BJ (cell line): Measurements from ENCODE around the gene ST3GAL3. TPM values are rescaled to one million over a fixed set of nuclear protein-coding genes. Genes with fewer than 3 reads are reported as not detected.

Experiments
- CTCF ChIA-PET: fragments of 350-600 bp; formaldehyde crosslinking; extraction: SDS; loops from one replicate; lab custom pipeline; 2021; ENCODE audit warnings: antibody characterized with exemption, inconsistent platforms; lab: Yijun Ruan, JAX
- POLR2A ChIA-PET: fragments of 300-600 bp; sonication (Branson Sonifier 250); formaldehyde crosslinking; extraction: SDS; loops from one replicate; lab custom pipeline; 2021; ENCODE audit warnings: antibody characterized with exemption; lab: Charles Lee
- DNase-seq: peaks from one replicate; pipeline ENCODE4 v3.0.0-alpha.2; 2011; ENCODE audit warnings: low read depth
- H3K27me3 ChIP-seq: 2 replicates; pipeline ENCODE4 v1.6.0; 2011; ENCODE audit warnings: low read length; ENCODE audit not compliant: control insufficient read depth, insufficient read depth
- H3K36me3 ChIP-seq: 2 replicates; pipeline ENCODE4 v1.5.1; 2011; ENCODE audit warnings: low read length; ENCODE audit not compliant: control insufficient read depth, insufficient read depth
- H3K4me3 ChIP-seq: 2 replicates; pipeline ENCODE4 v1.5.1; 2011; ENCODE audit warnings: low read depth, mild to moderate bottlenecking, control low read depth, low read length
- polyA plus RNA-seq: library from polyadenylated mRNA; depleted of rRNA; stranded (reverse); fragments of >200 nt; gene quantifications from 2 replicates; pipeline ENCODE4 v1.2.3, GENCODE V29; 2011
- TF ChIP-seq, protein P1 (sequence below): IDR thresholded peaks from 2 replicates; pipeline ENCODE4 v1.5.1; 2011; ENCODE audit warnings: low read depth, mild to moderate bottlenecking, control low read depth, inconsistent platforms, low read length, moderate library complexity; ENCODE audit not compliant: insufficient read depth

Gene ST3GAL3
- polyA plus RNA-seq, 1 experiment: 24.2 TPM

DNA sequence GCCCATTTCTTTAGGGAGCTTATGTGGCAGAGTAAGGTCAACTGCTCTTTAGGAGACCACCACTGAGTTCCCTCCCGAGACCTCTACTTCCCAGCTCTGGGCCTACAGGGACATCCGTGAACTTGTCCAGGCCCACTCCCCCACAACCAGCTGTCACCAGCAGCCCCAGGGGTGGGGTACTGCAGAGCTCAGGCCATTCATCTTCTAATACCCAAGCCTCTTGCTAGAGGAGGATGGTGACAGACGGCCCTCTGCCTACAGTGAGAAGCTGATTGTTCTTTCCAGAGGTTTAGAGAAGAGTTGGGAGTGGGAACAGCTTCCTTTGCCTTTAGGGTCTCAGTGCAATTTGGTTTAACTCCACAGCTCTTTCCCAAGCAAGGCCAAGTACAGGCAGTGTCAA, 193.1 kb downstream of the ST3GAL3 start:
- Histone ChIP-seq H3K4me3 (no peak overlapping the region), H3K36me3 (peaks cover 7% of the 10 kb centered on the region; the same call in 1 of the 2 replicates), H3K27me3 (no peaks in the 10 kb centered on the region)
- TF ChIP-seq, protein P1, sequence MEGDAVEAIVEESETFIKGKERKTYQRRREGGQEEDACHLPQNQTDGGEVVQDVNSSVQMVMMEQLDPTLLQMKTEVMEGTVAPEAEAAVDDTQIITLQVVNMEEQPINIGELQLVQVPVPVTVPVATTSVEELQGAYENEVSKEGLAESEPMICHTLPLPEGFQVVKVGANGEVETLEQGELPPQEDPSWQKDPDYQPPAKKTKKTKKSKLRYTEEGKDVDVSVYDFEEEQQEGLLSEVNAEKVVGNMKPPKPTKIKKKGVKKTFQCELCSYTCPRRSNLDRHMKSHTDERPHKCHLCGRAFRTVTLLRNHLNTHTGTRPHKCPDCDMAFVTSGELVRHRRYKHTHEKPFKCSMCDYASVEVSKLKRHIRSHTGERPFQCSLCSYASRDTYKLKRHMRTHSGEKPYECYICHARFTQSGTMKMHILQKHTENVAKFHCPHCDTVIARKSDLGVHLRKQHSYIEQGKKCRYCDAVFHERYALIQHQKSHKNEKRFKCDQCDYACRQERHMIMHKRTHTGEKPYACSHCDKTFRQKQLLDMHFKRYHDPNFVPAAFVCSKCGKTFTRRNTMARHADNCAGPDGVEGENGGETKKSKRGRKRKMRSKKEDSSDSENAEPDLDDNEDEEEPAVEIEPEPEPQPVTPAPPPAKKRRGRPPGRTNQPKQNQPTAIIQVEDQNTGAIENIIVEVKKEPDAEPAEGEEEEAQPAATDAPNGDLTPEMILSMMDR: no peak
- ChIA-PET POLR2A (no interaction called here), CTCF (interaction anchor here (0.8 to 0.9 kb wide), 2 partner anchors 23 to 34 kb away, joined by 3 to 4 read pairs; no protein-coding TSS in a partner anchor)
- no peak for DNase-seq

DNA sequence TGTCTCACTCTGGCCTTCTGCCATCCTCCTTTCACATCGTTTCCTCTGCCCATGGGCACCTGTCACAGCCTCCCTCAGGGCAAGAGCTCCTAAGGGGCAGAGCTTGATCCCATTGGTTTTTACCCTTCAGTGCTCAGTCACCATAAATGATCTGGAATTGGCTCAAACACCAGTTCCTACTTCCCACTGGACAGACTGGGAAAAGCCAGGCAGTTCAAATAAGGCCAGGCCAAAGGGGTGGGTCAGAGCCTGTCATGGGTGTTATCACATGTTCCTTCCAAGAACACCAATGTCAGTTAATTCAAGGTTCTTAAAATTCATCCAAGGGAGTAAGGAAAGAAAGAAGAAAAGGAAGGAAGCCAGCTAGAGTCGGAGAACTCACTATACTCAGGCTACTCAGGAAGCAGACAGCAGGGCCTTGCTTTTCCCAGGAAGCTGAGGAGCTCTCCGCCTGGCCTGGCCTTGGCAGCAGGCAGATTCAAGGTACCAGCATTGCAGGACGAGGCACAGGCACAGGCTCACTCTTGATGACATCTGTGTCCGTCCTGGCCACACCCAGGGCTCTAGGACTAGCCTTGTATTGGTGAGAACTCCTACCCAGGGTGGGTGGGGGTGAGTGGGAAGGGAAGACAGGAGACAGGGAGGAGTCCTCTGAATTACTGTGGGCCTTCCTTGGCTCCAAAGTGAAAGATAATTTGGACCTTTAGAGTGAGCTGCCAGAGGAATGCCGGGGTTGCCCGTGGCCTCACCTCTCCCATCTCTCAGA, 194.0 kb downstream of the ST3GAL3 start:
- ChIA-PET CTCF (interaction anchor here (0.9 to 1.0 kb wide), 2 partner anchors 13 to 14 kb away, joined by 3 read pairs; no protein-coding TSS in a partner anchor), POLR2A (no interaction called here)
- TF ChIP-seq, protein P1: no peak
- no peak for DNase-seq
- no peaks in the 10 kb centered on the region for H3K27me3 ChIP-seq
- H3K36me3 ChIP-seq: peaks cover 7% of the 10 kb centered on the region; the same call in 1 of the 2 replicates
- no peak overlapping the region for H3K4me3 ChIP-seq

DNA sequence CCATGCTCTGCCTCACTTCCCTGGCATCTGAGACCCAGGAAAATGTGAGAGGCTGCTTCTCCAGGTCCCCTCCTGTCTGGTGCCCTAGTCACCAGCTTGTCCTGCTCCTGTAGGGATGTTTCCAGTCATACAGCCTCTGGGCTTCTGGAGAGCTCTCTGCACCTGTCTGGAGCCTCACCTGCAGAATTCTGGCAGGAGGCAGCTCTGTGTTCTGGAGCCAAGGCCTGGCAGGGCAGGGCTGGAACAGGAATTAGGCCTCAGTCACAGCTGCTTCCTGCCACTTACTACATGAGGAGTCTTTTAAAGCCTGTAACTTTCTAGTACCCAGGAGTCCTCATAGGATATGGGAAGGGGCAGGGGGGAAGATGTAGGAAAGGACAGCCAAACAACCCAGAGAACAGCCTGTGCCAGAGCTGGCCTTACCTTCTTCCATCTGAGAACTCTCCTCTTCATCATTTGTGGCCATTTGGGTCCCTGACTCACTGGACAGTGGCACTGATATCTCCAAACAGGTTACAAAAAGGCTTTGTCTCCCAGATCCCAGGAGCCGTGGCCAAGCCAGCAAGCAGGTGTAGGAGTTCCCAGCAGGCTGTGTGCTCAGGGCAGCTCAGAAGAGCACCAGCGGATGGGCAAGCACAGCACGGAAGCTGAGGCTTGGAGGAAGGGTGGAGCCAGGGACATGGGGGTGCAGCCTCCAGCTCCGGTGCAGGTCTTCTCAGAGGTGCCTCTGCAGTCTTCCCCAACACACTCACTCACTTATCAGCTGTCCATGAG, 194.9 kb downstream of the ST3GAL3 start:
- TF ChIP-seq, protein P1: no peak
- Histone ChIP-seq H3K4me3 (no peak overlapping the region), H3K36me3 (peaks cover 7% of the 10 kb centered on the region; the same call in 1 of the 2 replicates), H3K27me3 (no peaks in the 10 kb centered on the region)
- ChIA-PET CTCF (interaction anchor here (0.9 to 1.2 kb wide), 3 partner anchors 12 to 33 kb away, joined by 3 read pairs; no protein-coding TSS in a partner anchor), POLR2A (no interaction called here)
- no peak for DNase-seq

DNA sequence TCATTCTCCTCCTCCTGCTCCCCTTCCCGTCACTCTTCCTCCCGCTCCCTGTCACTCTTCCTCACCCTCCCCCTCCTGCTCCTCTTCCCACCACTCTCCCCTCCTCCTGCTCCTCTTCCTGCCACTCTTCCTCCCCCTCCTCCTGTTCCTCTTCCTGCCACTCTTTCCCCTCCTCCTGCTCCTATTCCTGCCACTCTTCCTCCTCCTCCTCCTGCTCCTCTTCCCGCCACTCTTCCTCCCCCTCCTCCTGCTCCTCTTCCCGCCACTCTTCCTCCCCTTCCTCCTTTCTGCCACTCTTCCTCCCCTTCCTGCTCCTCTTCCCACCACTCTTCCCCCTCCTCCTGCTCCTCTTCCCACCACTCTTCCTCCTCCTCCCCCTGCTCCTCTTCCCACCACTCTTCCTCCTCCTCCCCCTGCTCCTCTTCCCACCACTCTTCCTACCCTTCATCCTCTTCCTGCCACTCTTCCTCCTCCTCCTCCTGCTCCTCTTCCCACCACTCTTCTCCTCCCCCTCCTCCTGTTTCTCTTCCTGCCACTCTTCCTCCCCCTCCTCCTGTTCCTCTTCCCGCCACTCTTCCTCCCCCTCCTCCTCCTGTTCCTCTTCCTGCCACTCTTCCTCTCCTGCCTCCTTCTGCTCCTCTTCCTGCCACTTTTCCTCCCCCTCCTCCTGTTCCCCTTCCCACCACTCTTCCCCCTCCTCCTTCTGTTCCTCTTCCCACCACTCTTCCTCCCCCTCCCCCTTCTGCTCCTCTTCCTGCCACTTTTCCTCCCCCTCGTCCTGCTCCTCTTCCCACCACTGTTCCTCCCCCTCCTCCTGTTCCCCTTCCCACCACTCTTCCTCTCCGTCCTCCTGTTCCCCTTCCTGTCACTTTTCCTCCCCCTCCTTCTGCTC, 197.6 kb downstream of the ST3GAL3 start:
- ChIA-PET POLR2A (no interaction called here), CTCF (no interaction called here)
- Histone ChIP-seq H3K27me3 (no peaks in the 10 kb centered on the region), H3K36me3 (peaks cover 2% of the 10 kb centered on the region; the same call in 1 of the 2 replicates), H3K4me3 (no peak overlapping the region)
- TF ChIP-seq, protein P1: no peak
- no peak for DNase-seq
